IMR-90 (cell line): ENCODE measurements around the gene ARHGAP45. TPM values are rescaled to one million over a fixed set of nuclear protein-coding genes. Genes with fewer than 3 reads are reported as not detected.

Experiments
- ATAC-seq: fragments of 200-7000 bp; cut with Tn5 transposase; 2 replicates; pipeline ENCODE4 v1.9.1; 2020; ENCODE audit warnings: low read depth, mild to moderate bottlenecking, moderate library complexity
- BruUV-seq: library from RNA; stranded (reverse); fragments of 400-500 nt; replicated peaks from 2 replicates; lab custom pipeline; 2021; lab: Mats Ljungman, UMichigan
- CTCF ChIA-PET: fragments of 300-600 bp; formaldehyde crosslinking; extraction: SDS; loops from one replicate; lab custom pipeline; 2021; ENCODE audit warnings: antibody characterized with exemption; lab: Yijun Ruan, JAX
- POLR2A ChIA-PET: fragments of 300-600 bp; sonication (Branson Sonifier 250); formaldehyde crosslinking; loops from one replicate; lab custom pipeline; 2022; ENCODE audit warnings: antibody characterized with exemption; ENCODE audit not compliant: unreplicated experiment; lab: Charles Lee
- DNase-seq: peaks from one replicate; pipeline ENCODE4 v3.0.0; 2013
- H2AFZ ChIP-seq: replicated peaks from 2 replicates; pipeline ENCODE3; 2013; ENCODE audit warnings: low read length, mild to moderate bottlenecking; ENCODE audit not compliant: poor library complexity
- H2AK5ac ChIP-seq: 2 replicates; pipeline ENCODE4 v1.6.1; 2013; ENCODE audit warnings: low read depth, low read length, inconsistent platforms
- H2AK9ac ChIP-seq: replicated peaks from 2 replicates; pipeline ENCODE3; 2013; ENCODE audit warnings: mild to moderate bottlenecking, low read depth, low read length, moderate library complexity; ENCODE audit not compliant: poor library complexity
- H2BK120ac ChIP-seq: 2 replicates; pipeline ENCODE4 v1.6.1; 2013; ENCODE audit warnings: low read depth, low read length, inconsistent platforms
- H2BK15ac ChIP-seq: 3 replicates; pipeline ENCODE4 v1.6.1; 2013; ENCODE audit warnings: low read depth, low read length, inconsistent platforms
- H2BK20ac ChIP-seq: 2 replicates; pipeline ENCODE4 v1.6.1; 2013; ENCODE audit warnings: low read depth, mild to moderate bottlenecking, inconsistent platforms, low read length, moderate library complexity
- H2BK5ac ChIP-seq: 2 replicates; pipeline ENCODE4 v1.6.1; 2013; ENCODE audit warnings: mild to moderate bottlenecking, low read depth, low read length, inconsistent platforms; ENCODE audit not compliant: poor library complexity, severe bottlenecking
- H3K14ac ChIP-seq: replicated peaks from 2 replicates; pipeline ENCODE4 v1.6.1; 2013; ENCODE audit warnings: low read depth, low read length, inconsistent platforms
- H3K18ac ChIP-seq: 2 replicates; pipeline ENCODE4 v1.6.1; 2013; ENCODE audit warnings: low read depth, low read length, control low read depth
- H3K23ac ChIP-seq: 2 replicates; pipeline ENCODE4 v1.6.1; 2013; ENCODE audit warnings: low read depth, low read length, inconsistent platforms
- H3K27ac ChIP-seq: 2 replicates; pipeline ENCODE4 v1.5.1; 2013; ENCODE audit warnings: mild to moderate bottlenecking, control low read depth, low read length; ENCODE audit not compliant: insufficient read depth
- H3K27me3 ChIP-seq: 2 replicates; pipeline ENCODE4 v1.6.1; 2013; ENCODE audit warnings: low read length; ENCODE audit not compliant: control insufficient read depth, insufficient read depth
- H3K36me3 ChIP-seq: 2 replicates; pipeline ENCODE4 v1.6.1; 2013; ENCODE audit warnings: low read length, mixed read lengths; ENCODE audit not compliant: control insufficient read depth, insufficient read depth
- H3K4ac ChIP-seq: 2 replicates; pipeline ENCODE4 v1.6.1; 2013; ENCODE audit warnings: low read depth, low read length, inconsistent platforms
- H3K4me1 ChIP-seq: 2 replicates; pipeline ENCODE4 v1.6.1; 2013; ENCODE audit warnings: low read length, mixed read lengths; ENCODE audit not compliant: control insufficient read depth, insufficient read depth
- H3K4me2 ChIP-seq: 2 replicates; pipeline ENCODE4 v1.6.1; 2013; ENCODE audit warnings: low read depth, mild to moderate bottlenecking, control low read depth, low read length, moderate library complexity
- H3K4me3 ChIP-seq: 2 replicates; pipeline ENCODE4 v1.5.1; 2013; ENCODE audit warnings: low read depth, mild to moderate bottlenecking, control low read depth, low read length, moderate library complexity; ENCODE audit not compliant: insufficient read depth
- H3K56ac ChIP-seq: 2 replicates; pipeline ENCODE4 v1.6.1; 2013; ENCODE audit warnings: low read length, inconsistent platforms; ENCODE audit not compliant: insufficient read depth; ENCODE audit errors: extremely low read depth
- H3K79me1 ChIP-seq, 2 experiments: 2 replicates each; pipeline ENCODE4 v1.6.1; 2013; ENCODE audit warnings: low read length in 2 of 2, inconsistent platforms in 1 of 2, low read depth in 1 of 2
- H3K9ac ChIP-seq: 2 replicates; pipeline ENCODE4 v1.6.1; 2013; ENCODE audit warnings: low read depth, low read length, control low read depth
- H3K9me1 ChIP-seq: 2 replicates; pipeline ENCODE4 v1.6.1; 2013; ENCODE audit warnings: low read length, inconsistent platforms; ENCODE audit not compliant: insufficient read depth
- H3K9me3 ChIP-seq: 2 replicates; pipeline ENCODE4 v1.6.1; 2013; ENCODE audit warnings: low read length; ENCODE audit not compliant: control insufficient read depth, insufficient read depth
- H4K20me1 ChIP-seq: 2 replicates; pipeline ENCODE4 v1.6.1; 2013; ENCODE audit warnings: low read length, inconsistent platforms; ENCODE audit not compliant: insufficient read depth
- H4K5ac ChIP-seq: 2 replicates; pipeline ENCODE4 v1.6.1; 2013; ENCODE audit warnings: mild to moderate bottlenecking, low read depth, low read length, control low read depth
- H4K8ac ChIP-seq, 2 experiments: 2 replicates each; pipeline ENCODE4 v1.6.1; 2013; ENCODE audit warnings: low read depth in 2 of 2, low read length in 2 of 2, control low read depth in 1 of 2, inconsistent platforms in 1 of 2
- H4K91ac ChIP-seq: 2 replicates; pipeline ENCODE4 v1.6.1; 2013; ENCODE audit warnings: low read depth, low read length, inconsistent platforms; ENCODE audit not compliant: insufficient read depth
- BHLHE40 ChIP-seq: fragments of 150-350 bp; IDR thresholded peaks from 2 replicates; pipeline ENCODE4 v1.6.1; 2016; ENCODE audit warnings: mild to moderate bottlenecking, low read depth, low read length
- FOS ChIP-seq: fragments of 150-350 bp; IDR thresholded peaks from 2 replicates; pipeline ENCODE4 v1.6.1; 2016; ENCODE audit warnings: low read depth, low read length
- MAZ ChIP-seq: IDR thresholded peaks from 2 replicates; pipeline ENCODE4 v1.6.1; 2012; ENCODE audit warnings: low read depth, mild to moderate bottlenecking, low read length, improper control_type of control experiment, moderate library complexity, borderline replicate concordance
- MXI1 ChIP-seq: IDR thresholded peaks from 2 replicates; pipeline ENCODE4 v1.6.1; 2012; ENCODE audit warnings: low read depth, mild to moderate bottlenecking, low read length, moderate library complexity, borderline replicate concordance
- RAD21 ChIP-seq: IDR thresholded peaks from 2 replicates; pipeline ENCODE4 v1.6.1; 2012; ENCODE audit warnings: low read length, improper control_type of control experiment
- RCOR1 ChIP-seq: IDR thresholded peaks from 2 replicates; pipeline ENCODE4 v1.6.1; 2012; ENCODE audit warnings: mild to moderate bottlenecking, low read length, improper control_type of control experiment; ENCODE audit not compliant: insufficient replicate concordance
- SMC3 ChIP-seq: fragments of 150-350 bp; IDR thresholded peaks from 2 replicates; pipeline ENCODE4 v1.6.1; 2016; ENCODE audit warnings: low read depth, mild to moderate bottlenecking, antibody characterized with exemption, low read length, moderate library complexity
- WGBS, 2 experiments: methylation state at CpG; one replicate each; pipeline versions ENCODE4 v1.1.5 to v1.1.7; 2013; ENCODE audit warnings: missing lambda C conversion rate in 2 of 2; ENCODE audit not compliant: insufficient read length in 1 of 2; ENCODE audit errors: extremely low coverage in 2 of 2; 5-methylcytosine and 5-hydroxymethylcytosine counted together
- dilution Hi-C: fragments of 300-500 bp; cut with HindIII; formaldehyde crosslinking; loops from one replicate; pipeline ENCODE4 v1.14.3; 2018; ENCODE audit warnings: low sequenced_read_pairs; ENCODE audit not compliant: unreplicated experiment
- in situ Hi-C: fragments of 300-500 bp; cut with MboI; formaldehyde crosslinking; loops from 3 replicates; pipeline ENCODE4 v1.14.3; 2019; ENCODE audit warnings: low sequenced_read_pairs, inconsistent platforms, mixed read lengths
- intact Hi-C: fragments of 100-400 bp; cut with micrococcal nuclease; formaldehyde crosslinking; loops from 2 replicates; pipeline ENCODE4 v1.10.0; 2022
- polyA plus RNA-seq, 3 experiments: library from polyadenylated mRNA; depleted of rRNA; stranded (reverse); fragments of >200 nt; gene quantifications; 2 replicates each; pipeline ENCODE4 v1.2.3, GENCODE V29; 2012; ENCODE audit warnings: low replicate concordance in 1 of 3
- total RNA-seq: library from RNA; depleted of rRNA; stranded (reverse); fragments of >200 nt; gene quantifications from 2 replicates; pipeline ENCODE4 v1.2.3, GENCODE V29; 2012
- TF ChIP-seq, protein P1 (sequence below): fragments of 150-350 bp; IDR thresholded peaks from 2 replicates; pipeline ENCODE4 v1.6.1; 2016; ENCODE audit warnings: low read depth, mild to moderate bottlenecking, low read length, moderate library complexity, borderline replicate concordance
- TF ChIP-seq, protein P2 (sequence below): conservative IDR thresholded peaks from 2 replicates; pipeline ENCODE4 v1.5.1; 2012; ENCODE audit warnings: mild to moderate bottlenecking, low read depth, low read length, improper control_type of control experiment

ARHGAP45 gene
- total and polyA plus RNA-seq, 2 of the 4 experiments (the other 2 are of a cell fraction), result 1.3 to 1.7 TPM

DNA sequence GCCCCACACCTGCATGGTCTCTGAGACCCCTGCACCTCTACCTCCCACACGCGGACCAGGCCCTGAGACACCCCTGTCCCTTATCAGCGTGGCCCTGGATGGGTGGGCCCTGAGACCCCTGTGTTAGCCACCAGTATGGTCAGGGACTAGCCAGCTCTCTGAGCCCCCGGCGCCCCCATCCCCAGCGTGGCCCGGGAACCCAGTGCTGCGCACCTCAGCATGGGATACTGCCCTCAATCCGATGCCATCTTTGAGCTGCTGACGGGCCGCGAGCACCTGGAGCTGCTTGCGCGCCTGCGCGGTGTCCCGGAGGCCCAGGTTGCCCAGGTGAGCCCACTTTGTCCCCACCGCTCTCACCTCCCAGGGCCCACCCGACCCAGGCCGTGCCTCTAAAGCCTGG lies 5.0 kb upstream of the ARHGAP45 start:
- H3K9me1 ChIP-seq, result no peaks in the 10 kb centered on the region
- H4K5ac ChIP-seq, result no peak overlapping the region
- H2AFZ ChIP-seq, result no peak overlapping the region
- no peaks in the 10 kb centered on the region for H3K36me3 ChIP-seq
- peaks cover 3% of the 10 kb centered on the region; the same call in 1 of the 2 replicates for H3K27me3 ChIP-seq
- no peak overlapping the region for H3K18ac ChIP-seq
- no peak overlapping the region for H4K8ac ChIP-seq
- TF ChIP-seq SMC3, result no peak
- TF ChIP-seq, protein P1, sequence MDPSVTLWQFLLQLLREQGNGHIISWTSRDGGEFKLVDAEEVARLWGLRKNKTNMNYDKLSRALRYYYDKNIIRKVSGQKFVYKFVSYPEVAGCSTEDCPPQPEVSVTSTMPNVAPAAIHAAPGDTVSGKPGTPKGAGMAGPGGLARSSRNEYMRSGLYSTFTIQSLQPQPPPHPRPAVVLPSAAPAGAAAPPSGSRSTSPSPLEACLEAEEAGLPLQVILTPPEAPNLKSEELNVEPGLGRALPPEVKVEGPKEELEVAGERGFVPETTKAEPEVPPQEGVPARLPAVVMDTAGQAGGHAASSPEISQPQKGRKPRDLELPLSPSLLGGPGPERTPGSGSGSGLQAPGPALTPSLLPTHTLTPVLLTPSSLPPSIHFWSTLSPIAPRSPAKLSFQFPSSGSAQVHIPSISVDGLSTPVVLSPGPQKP, result no peak
- TF ChIP-seq, protein P2, sequence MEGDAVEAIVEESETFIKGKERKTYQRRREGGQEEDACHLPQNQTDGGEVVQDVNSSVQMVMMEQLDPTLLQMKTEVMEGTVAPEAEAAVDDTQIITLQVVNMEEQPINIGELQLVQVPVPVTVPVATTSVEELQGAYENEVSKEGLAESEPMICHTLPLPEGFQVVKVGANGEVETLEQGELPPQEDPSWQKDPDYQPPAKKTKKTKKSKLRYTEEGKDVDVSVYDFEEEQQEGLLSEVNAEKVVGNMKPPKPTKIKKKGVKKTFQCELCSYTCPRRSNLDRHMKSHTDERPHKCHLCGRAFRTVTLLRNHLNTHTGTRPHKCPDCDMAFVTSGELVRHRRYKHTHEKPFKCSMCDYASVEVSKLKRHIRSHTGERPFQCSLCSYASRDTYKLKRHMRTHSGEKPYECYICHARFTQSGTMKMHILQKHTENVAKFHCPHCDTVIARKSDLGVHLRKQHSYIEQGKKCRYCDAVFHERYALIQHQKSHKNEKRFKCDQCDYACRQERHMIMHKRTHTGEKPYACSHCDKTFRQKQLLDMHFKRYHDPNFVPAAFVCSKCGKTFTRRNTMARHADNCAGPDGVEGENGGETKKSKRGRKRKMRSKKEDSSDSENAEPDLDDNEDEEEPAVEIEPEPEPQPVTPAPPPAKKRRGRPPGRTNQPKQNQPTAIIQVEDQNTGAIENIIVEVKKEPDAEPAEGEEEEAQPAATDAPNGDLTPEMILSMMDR, result no peak
- no peak for TF ChIP-seq RAD21
- no peak for TF ChIP-seq MXI1
- TF ChIP-seq MAZ, result no peak
- no peak for TF ChIP-seq FOS
- no peak for TF ChIP-seq RCOR1
- TF ChIP-seq BHLHE40, result no peak
- H3K4me2 ChIP-seq, result no peak overlapping the region
- no peak for ATAC-seq
- no peak overlapping the region for H2BK5ac ChIP-seq
- ChIA-PET POLR2A (no interaction called here), CTCF (no interaction called here)
- no peak overlapping the region for H3K14ac ChIP-seq
- H3K4ac ChIP-seq, result no peak overlapping the region
- H2BK120ac ChIP-seq, result no peak overlapping the region
- H3K27ac ChIP-seq, result no peak overlapping the region
- intact Hi-C loops, result no loop called here
- H2AK5ac ChIP-seq, result no peak overlapping the region
- no peak overlapping the region for H3K9ac ChIP-seq
- in situ Hi-C loops, result no loop called here
- H3K23ac ChIP-seq, result no peak overlapping the region
- no peak overlapping the region for H3K4me3 ChIP-seq
- H3K4me1 ChIP-seq, result peaks cover 3% of the 10 kb centered on the region; the same call in 1 of the 2 replicates
- no peak overlapping the region for H2BK20ac ChIP-seq
- H4K91ac ChIP-seq, result no peak overlapping the region
- 0 out of 2 replicates have a peak, but pooled peaks cover 6% of the 10 kb centered on the region for H4K20me1 ChIP-seq
- H3K56ac ChIP-seq, result no peak overlapping the region
- no peak for DNase-seq
- H2BK15ac ChIP-seq, result no peak overlapping the region
- BruUV-seq, result no TSS peak
- no peaks in the 10 kb centered on the region for H3K79me1 ChIP-seq
- WGBS, 2 experiments, result 96% methylated on average over 16 of the region's 20 CpGs; no CpG with 5 or more reads in 1 of the 2 experiments
- H2AK9ac ChIP-seq, result no peak overlapping the region
- dilution Hi-C loops, result no loop called here
- peaks cover 20% of the 10 kb centered on the region for H3K9me3 ChIP-seq
